Measurements from ENCODE around the gene WFIKKN1. TPM values are rescaled to one million over a fixed set of nuclear protein-coding genes. Genes with fewer than 3 reads are reported as not detected.

Gene WFIKKN1
- total RNA-seq, 1 donor from 2014 or later = 0.56 TPM

- TF ChIP-seq CTCF (IDR thresholded peaks at IDR 0.05) = no peak
- Mint-ChIP-seq H3K27me3 (ENCODE audit: unreplicated experiment) (no peaks in the 10 kb centered on the region), H3K4me3 (ENCODE audit: unreplicated experiment) (no peak overlapping the region), H3K36me3 (ENCODE audit: unreplicated experiment) (peaks cover 2% of the 10 kb centered on the region), H3K27ac (ENCODE audit: unreplicated experiment) (no peak overlapping the region), H3K4me1 (ENCODE audit: unreplicated experiment) (peaks cover 5% of the 10 kb centered on the region), H3K9me3 (ENCODE audit: unreplicated experiment) (no peaks in the 10 kb centered on the region)
- no peak for DNase-seq (ENCODE audit: extremely low spot score, unreplicated experiment)
Observed at GRCh38 chr16:666572-666971, 35.8 kb downstream of the WFIKKN1 start.

DNA sequence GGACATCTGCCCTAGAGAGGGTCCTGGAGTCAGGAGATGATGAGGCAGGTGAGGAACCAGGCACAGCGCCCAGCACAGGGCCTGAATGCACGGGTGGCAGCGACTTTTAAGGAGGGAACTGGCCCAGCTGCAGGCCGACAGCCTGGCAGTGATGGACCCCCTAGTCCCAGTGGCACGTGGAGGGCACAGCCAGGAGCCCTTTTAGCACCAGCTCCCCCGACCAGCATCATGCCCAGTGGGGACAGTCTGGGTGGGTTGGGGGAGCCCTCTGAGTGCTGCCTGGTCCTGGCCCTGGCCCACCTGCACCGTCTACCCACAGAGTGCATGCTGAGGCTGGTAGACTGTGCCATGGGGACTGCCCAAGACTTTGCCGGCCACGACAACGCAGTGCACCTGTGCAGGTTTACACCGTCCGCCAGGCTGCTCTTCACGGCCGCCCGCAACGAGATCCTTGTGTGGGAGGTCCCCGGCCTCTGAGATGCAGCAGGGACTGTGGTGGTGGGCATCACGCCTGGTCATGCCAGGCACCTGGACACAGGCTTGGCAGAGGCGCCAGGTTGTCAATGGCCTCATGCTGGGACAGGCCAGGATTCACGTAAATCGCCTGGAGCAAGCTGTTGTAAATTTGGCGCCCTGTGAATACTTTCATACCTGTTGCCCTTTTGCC is 36.5 kb downstream of the WFIKKN1 start:
- Mint-ChIP-seq H3K4me1 (ENCODE audit: unreplicated experiment) (peaks cover 5% of the 10 kb centered on the region), H3K27me3 (ENCODE audit: unreplicated experiment) (no peaks in the 10 kb centered on the region), H3K36me3 (ENCODE audit: unreplicated experiment) (peaks cover 2% of the 10 kb centered on the region), H3K4me3 (ENCODE audit: unreplicated experiment) (peak overlapping the region; percentile 76), H3K27ac (ENCODE audit: unreplicated experiment) (peak overlapping the region; percentile 89), H3K9me3 (ENCODE audit: unreplicated experiment) (no peaks in the 10 kb centered on the region)
- no peak for DNase-seq (ENCODE audit: extremely low spot score, unreplicated experiment)
- no peak for TF ChIP-seq CTCF (IDR thresholded peaks at IDR 0.05)

- Mint-ChIP-seq H3K27ac (ENCODE audit: unreplicated experiment) (peak within 1 kb of the TSS; percentile 89), H3K9me3 (ENCODE audit: unreplicated experiment) (no peaks in the 10 kb centered on the region), H3K4me1 (ENCODE audit: unreplicated experiment) (peaks cover 5% of the 10 kb centered on the region), H3K27me3 (ENCODE audit: unreplicated experiment) (no peaks in the 10 kb centered on the region), H3K36me3 (ENCODE audit: unreplicated experiment) (peaks cover 4% of the 10 kb centered on the region), H3K4me3 (ENCODE audit: unreplicated experiment) (peak within 1 kb of the TSS; percentile 76)
- DNase-seq (ENCODE audit: extremely low spot score, unreplicated experiment) = peak; percentile 98
- peak; percentile 94 for TF ChIP-seq CTCF (IDR thresholded peaks at IDR 0.05)
Observed at GRCh38 chr16:667780-668518, 37.2 kb downstream of the WFIKKN1 start, which contains the start of gene RHOT2. RHOT2 (plus strand) TSS chr16:668132; CDS start chr16:668200, 68 bp downstream.

DNA sequence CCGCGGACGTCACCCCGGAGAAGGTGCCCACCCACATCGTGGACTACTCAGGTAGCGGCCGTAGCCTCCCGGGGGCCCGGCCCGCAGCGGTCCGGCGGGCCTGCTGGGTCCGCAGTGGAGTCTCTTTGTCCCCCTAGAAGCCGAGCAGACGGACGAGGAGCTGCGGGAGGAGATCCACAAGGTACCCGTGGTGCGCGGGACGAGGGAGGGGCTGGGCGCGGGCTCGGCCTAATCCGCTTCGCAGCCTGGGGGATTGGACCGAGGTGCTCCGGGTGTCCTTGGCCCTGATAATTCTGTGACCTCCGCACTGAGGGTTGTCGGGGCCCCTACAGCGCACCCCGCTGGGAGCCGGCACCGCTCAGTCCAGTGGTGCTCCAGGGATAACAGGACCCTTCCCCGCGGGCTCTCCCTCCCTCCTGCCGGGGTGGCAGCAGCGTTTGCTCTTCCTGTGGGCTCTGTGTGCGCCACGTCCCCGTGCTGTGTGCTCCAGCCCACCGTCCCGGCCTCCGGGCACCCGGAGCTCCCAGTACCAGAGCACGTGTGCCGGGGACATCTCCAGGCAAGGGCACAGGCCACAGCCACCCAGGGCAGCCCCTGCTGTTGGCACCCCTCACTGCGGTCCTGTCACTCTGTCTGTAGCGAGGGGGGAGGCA is 37.9 kb downstream of the WFIKKN1 start:
- Mint-ChIP-seq H3K4me3 (ENCODE audit: unreplicated experiment) (peak overlapping the region; percentile 76), H3K27ac (ENCODE audit: unreplicated experiment) (no peak overlapping the region), H3K36me3 (ENCODE audit: unreplicated experiment) (peaks cover 5% of the 10 kb centered on the region), H3K4me1 (ENCODE audit: unreplicated experiment) (peaks cover 5% of the 10 kb centered on the region), H3K9me3 (ENCODE audit: unreplicated experiment) (no peaks in the 10 kb centered on the region), H3K27me3 (ENCODE audit: unreplicated experiment) (no peaks in the 10 kb centered on the region)
- TF ChIP-seq CTCF (IDR thresholded peaks at IDR 0.05) = no peak
- no peak for DNase-seq (ENCODE audit: extremely low spot score, unreplicated experiment)

DNA sequence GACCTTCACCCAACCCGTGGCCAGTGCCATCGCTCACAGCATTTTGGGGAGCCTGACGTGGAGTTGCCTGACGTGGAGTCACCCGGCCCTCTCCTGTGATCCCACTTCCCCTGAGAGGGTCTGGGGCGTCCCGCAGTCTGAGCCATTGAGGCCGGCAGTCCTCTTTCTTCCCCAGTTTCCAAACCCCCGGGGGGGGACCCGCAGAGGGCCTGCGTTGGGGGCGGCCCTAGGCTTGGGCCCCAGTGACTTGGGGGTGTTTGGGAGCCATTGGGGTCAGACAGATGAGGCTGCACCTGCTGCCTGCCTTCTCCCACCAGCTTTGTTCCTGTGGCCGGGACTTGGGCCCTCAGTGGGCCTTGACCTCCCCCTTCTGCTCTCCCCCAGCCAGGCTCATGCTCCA is 38.9 kb downstream of the WFIKKN1 start:
- Mint-ChIP-seq H3K27me3 (ENCODE audit: unreplicated experiment) (no peaks in the 10 kb centered on the region), H3K36me3 (ENCODE audit: unreplicated experiment) (peaks cover 5% of the 10 kb centered on the region), H3K27ac (ENCODE audit: unreplicated experiment) (no peak overlapping the region), H3K9me3 (ENCODE audit: unreplicated experiment) (no peaks in the 10 kb centered on the region), H3K4me1 (ENCODE audit: unreplicated experiment) (peaks cover 6% of the 10 kb centered on the region), H3K4me3 (ENCODE audit: unreplicated experiment) (peak overlapping the region; percentile 76)
- DNase-seq (ENCODE audit: extremely low spot score, unreplicated experiment) = no peak
- TF ChIP-seq CTCF (IDR thresholded peaks at IDR 0.05) = no peak

Measured in osteocyte (in vitro differentiated cells).